Upper lobe of left lung (tissue), 6 donors: Measurements from ENCODE around the gene ARHGAP45. TPM values are rescaled to one million over a fixed set of nuclear protein-coding genes. Genes with fewer than 3 reads are reported as not detected.

Experiments
- ATAC-seq, 2 donors: fragments of 200-7000 bp; cut with Tn5 transposase; one replicate each; pipeline ENCODE4 v1.9.1; 2022; ENCODE audit warnings: mild to moderate bottlenecking in 2 of 2, moderate library complexity in 2 of 2; ENCODE audit not compliant: low FRiP score in 2 of 2
- DNase-seq, 2 donors: peaks; one replicate each; pipeline ENCODE4 v3.0.0-alpha.2; 2019 to 2020
- H3K27ac ChIP-seq, 4 donors: fragments of 200-600 bp; sonication (generic); one replicate each; pipeline ENCODE4 v1.5.1; 2016 to 2019
- H3K27me3 ChIP-seq, 4 donors: fragments of 200-600 bp; sonication (generic); one replicate each; pipeline ENCODE4 v1.5.1; 2017 to 2019
- H3K36me3 ChIP-seq, 4 donors: fragments of 200-600 bp; sonication (generic); one replicate each; pipeline ENCODE4 v1.5.1; 2016 to 2019
- H3K4me1 ChIP-seq, 4 donors: fragments of 200-600 bp; sonication (generic); one replicate each; pipeline ENCODE4 v1.5.1; 2018 to 2019
- H3K4me3 ChIP-seq, 4 donors: fragments of 200-600 bp; sonication (generic); one replicate each; pipeline ENCODE4 v1.5.1; 2017 to 2019; ENCODE audit warnings: mild to moderate bottlenecking in 2 of 4, moderate library complexity in 1 of 4
- H3K9me3 ChIP-seq, 4 donors: fragments of 200-600 bp; sonication (generic); one replicate each; pipeline ENCODE4 v1.5.1; 2018 to 2019
- EP300 ChIP-seq, 4 donors: sonication (generic); formaldehyde crosslinking; IDR thresholded peaks; one replicate each; pipeline ENCODE4 v1.5.1; 2017; ENCODE audit warnings: antibody characterized with exemption in 4 of 4, control low read depth in 2 of 4
- POLR2A ChIP-seq, 4 donors: fragments of 450-650 bp; IDR thresholded peaks; one replicate each; pipeline ENCODE4 v1.5.1; 2016 to 2017; ENCODE audit warnings: antibody characterized with exemption in 4 of 4, mild to moderate bottlenecking in 2 of 4
- POLR2AphosphoS5 ChIP-seq, 2 donors: sonication (generic); formaldehyde crosslinking; IDR thresholded peaks; one replicate each; pipeline ENCODE4 v1.5.1; 2017; ENCODE audit warnings: antibody characterized with exemption in 2 of 2
- WGBS, 2 donors: methylation state at CpG; one replicate each; pipeline ENCODE4 v1.1.5; 2017 to 2018; 5-methylcytosine and 5-hydroxymethylcytosine counted together
- total RNA-seq, 6 donors: library from RNA; depleted of rRNA in 4 of 6; stranded (reverse); fragments of >200 nt in 4 of 6; gene quantifications; one replicate each; pipeline versions ENCODE4 v1.1.0 to v1.2.1, GENCODE V29; 2016 to 2021
- TF ChIP-seq, protein P1 (sequence below), 6 experiments: fragments of 450-650 bp in 4 of 6; fragments of 200-600 bp in 2 of 6; sonication (generic) in 2 of 6; IDR thresholded peaks; one replicate each; pipeline ENCODE4 v1.5.1; 2016 to 2019; ENCODE audit warnings: antibody characterized with exemption in 6 of 6
- donor health status: DM: no; HTN: no; CAD: no; lungs with moderate emphysema.
- donor health status: DM: no; HTN: yes; CAD: no; lungs with severe emphysema.

The ARHGAP45 gene
- total RNA-seq, 6 donors from 2014 or later, result 91.6 to 332 (median 123) TPM

DNA sequence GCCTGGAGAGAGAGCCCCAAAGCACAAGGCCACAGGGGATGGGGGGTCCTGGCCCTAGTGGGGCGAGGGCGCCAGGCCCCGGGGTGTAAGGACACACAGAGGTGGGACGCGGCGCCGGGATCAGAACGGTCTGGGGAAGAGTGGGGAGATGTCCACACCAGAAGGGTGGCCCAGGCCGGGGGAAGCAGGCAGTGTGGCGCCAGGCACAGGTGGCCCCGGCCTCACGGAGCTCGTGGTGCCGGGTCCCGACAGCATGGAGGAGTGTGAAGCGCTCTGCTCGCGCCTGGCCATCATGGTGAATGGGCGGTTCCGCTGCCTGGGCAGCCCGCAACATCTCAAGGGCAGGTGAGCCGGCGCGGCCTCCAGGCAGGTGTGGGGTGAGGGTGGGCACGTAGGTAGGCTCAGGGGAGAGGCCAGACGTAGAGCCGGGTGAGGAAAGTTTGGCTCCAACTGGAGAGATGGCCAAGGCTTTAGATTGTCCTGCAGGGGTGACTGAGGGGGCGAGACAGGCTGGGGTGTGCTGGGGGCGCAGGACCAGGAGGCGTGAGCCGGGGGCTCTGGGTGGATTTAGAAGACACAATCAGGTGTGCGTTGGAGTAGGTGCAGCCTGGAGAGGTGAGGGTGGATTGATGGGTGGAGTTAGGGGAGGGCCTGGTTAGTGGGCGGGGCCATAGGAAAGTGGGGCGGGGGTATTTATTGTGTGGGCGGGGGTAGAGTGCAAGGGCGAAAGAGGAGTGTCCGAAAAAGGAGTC is 2.9 kb upstream of the ARHGAP45 start:
- no peaks in the 10 kb centered on the region for H3K9me3 ChIP-seq
- H3K27ac ChIP-seq, result peak overlapping the region in 1 of 4 donors; percentile 91
- DNase-seq (peak in 1 of 2 donors; percentile 80), ATAC-seq (no peak)
- H3K27me3 ChIP-seq, result peaks cover 0 to 3% (median 0%) of the 10 kb centered on the region in 4 donors
- H3K4me3 ChIP-seq, result peak overlapping the region in 2 of 4 donors; percentile 68 to 75
- H3K4me1 ChIP-seq, result peaks cover 44 to 59% (median 54%) of the 10 kb centered on the region in 4 donors
- TF ChIP-seq POLR2A (IDR thresholded peaks at IDR 0.05) (no peak), POLR2AphosphoS5 (IDR thresholded peaks at IDR 0.05) (no peak), EP300 (IDR thresholded peaks at IDR 0.05) (no peak)
- TF ChIP-seq, protein P1, sequence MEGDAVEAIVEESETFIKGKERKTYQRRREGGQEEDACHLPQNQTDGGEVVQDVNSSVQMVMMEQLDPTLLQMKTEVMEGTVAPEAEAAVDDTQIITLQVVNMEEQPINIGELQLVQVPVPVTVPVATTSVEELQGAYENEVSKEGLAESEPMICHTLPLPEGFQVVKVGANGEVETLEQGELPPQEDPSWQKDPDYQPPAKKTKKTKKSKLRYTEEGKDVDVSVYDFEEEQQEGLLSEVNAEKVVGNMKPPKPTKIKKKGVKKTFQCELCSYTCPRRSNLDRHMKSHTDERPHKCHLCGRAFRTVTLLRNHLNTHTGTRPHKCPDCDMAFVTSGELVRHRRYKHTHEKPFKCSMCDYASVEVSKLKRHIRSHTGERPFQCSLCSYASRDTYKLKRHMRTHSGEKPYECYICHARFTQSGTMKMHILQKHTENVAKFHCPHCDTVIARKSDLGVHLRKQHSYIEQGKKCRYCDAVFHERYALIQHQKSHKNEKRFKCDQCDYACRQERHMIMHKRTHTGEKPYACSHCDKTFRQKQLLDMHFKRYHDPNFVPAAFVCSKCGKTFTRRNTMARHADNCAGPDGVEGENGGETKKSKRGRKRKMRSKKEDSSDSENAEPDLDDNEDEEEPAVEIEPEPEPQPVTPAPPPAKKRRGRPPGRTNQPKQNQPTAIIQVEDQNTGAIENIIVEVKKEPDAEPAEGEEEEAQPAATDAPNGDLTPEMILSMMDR (IDR thresholded peaks at IDR 0.05), result no peak
- WGBS, 2 donors, result 74 to 89% methylated on average over 37 of the region's 37 CpGs
- no peaks in the 10 kb centered on the region for H3K36me3 ChIP-seq

DNA sequence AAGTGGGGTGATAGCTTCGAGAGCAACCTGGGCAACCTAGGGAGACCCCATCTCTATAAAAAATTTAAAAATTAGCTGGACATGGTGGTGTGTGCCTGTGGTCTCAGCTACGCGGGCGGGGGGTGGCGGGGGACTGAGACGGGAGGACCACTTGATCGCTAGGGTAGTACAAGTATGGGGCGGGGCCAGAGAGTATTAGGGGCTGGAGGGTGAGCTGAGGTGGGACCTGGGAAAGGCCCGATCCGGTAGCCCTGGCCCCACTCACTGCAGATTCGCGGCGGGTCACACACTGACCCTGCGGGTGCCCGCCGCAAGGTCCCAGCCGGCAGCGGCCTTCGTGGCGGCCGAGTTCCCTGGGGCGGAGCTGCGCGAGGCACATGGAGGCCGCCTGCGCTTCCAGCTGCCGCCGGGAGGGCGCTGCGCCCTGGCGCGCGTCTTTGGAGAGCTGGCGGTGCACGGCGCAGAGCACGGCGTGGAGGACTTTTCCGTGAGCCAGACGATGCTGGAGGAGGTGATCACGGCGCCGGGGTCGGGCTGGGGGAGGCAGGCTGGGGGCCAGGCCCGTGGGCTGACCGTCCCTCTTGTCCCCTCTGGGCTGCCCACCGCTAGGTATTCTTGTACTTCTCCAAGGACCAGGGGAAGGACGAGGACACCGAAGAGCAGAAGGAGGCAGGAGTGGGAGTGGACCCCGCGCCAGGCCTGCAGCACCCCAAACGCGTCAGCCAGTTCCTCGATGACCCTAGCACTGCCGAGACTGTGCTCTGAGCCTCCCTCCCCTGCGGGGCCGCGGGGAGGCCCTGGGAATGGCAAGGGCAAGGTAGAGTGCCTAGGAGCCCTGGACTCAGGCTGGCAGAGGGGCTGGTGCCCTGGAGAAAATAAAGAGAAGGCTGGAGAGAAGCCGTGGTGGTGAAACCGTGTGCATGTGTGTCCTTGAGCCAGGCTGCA is 2.0 kb upstream of the ARHGAP45 start:
- ATAC-seq (peak; percentile 76 to 83), DNase-seq (peak; percentile 78 to 96)
- Histone ChIP-seq H3K27me3 (peaks cover 0 to 3% (median 0%) of the 10 kb centered on the region in 4 donors), H3K27ac (peak overlapping the region; percentile 80 to 96 (median 90)), H3K9me3 (no peaks in the 10 kb centered on the region), H3K36me3 (no peaks in the 10 kb centered on the region), H3K4me3 (peak overlapping the region in 3 of 4 donors; percentile 13 to 75 (median 68)), H3K4me1 (peaks cover 50 to 67% (median 62%) of the 10 kb centered on the region in 4 donors)
- TF ChIP-seq POLR2AphosphoS5 (IDR thresholded peaks at IDR 0.05) (peak; percentile 15 to 34), EP300 (IDR thresholded peaks at IDR 0.05) (no peak)
- TF ChIP-seq, protein P1 (IDR thresholded peaks at IDR 0.05), result peak; percentile 94 to 99 (median 96)
- 21 to 25% methylated on average over 13 to 26 of the region's 60 CpGs for WGBS, 2 donors

DNA sequence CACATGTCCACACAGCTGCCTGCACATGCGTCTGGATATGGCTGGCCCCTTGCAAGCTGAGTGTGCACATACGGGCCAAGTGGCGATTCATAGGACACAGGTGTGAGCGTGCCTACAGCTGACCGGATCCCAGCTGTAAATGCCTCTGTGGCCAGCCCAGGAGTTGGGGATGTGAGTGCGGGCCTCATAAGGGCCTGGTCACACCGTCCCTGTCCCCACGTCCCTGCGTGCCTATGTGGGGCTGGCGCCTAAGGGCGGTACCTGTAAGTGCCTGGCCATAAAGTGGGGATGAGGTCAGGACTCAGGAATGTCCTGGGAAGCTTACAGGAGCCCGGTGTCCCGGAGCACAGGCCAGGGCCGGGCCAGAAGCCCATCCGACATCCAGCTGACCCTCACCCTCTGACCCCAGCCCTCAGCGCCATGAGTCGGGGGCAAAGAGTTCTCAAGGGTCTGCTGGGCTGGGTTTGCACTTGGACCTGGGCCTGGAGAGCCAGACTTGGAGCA is 1.3 kb upstream of the ARHGAP45 start:
- Histone ChIP-seq H3K4me1 (peaks cover 56 to 75% (median 68%) of the 10 kb centered on the region in 4 donors), H3K27me3 (peaks cover 0 to 4% (median 0%) of the 10 kb centered on the region in 4 donors), H3K4me3 (peak overlapping the region in 3 of 4 donors; percentile 57 to 75 (median 68)), H3K27ac (peak overlapping the region; percentile 80 to 96 (median 90)), H3K9me3 (no peaks in the 10 kb centered on the region), H3K36me3 (peaks cover 0 to 3% (median 1%) of the 10 kb centered on the region in 4 donors)
- ATAC-seq (peak; percentile 1 to 82), DNase-seq (peak; percentile 79 to 83)
- 46 to 60% methylated on average over 1 to 11 of the region's 17 CpGs for WGBS, 2 donors
- TF ChIP-seq, protein P1 (IDR thresholded peaks at IDR 0.05), result no peak
- TF ChIP-seq POLR2AphosphoS5 (IDR thresholded peaks at IDR 0.05) (no peak), EP300 (IDR thresholded peaks at IDR 0.05) (no peak), POLR2A (IDR thresholded peaks at IDR 0.05) (no peak)

DNA sequence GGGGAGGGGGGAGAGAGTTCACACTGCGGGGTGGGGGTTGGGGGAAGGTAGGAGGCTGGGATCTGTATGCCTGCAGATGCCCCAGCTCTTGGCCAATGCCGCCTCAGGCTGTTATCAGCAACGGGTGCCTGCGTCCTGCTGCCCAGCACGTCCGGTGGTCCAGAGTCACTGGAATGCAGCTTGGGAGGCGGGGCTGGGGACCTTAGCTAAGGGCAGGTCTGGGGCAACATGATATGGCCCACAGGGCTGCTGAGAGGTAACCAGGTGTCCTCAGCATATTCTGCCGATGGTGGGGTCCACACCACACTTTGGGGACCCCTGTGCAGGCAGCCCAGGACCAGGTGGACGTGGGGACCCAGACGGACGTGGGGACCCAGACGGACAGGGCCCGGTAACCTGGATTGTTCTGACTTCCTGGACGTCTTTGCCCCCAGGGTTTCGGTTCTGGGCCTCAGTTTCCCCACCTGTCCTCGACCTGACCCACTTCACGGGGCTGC is 668 bp upstream of the ARHGAP45 start:
- Histone ChIP-seq H3K36me3 (peaks cover 0 to 7% (median 3%) of the 10 kb centered on the region in 4 donors), H3K27ac (peak overlapping the region; percentile 80 to 96 (median 90)), H3K27me3 (peaks cover 0 to 9% (median 0%) of the 10 kb centered on the region in 4 donors), H3K4me1 (peaks cover 61 to 81% (median 72%) of the 10 kb centered on the region in 4 donors), H3K9me3 (no peaks in the 10 kb centered on the region), H3K4me3 (peak overlapping the region; percentile 31 to 75 (median 62))
- peak in 1 of 2 donors; percentile 68 for DNase-seq
- TF ChIP-seq, protein P1 (IDR thresholded peaks at IDR 0.05), result no peak
- TF ChIP-seq POLR2AphosphoS5 (IDR thresholded peaks at IDR 0.05) (no peak), EP300 (IDR thresholded peaks at IDR 0.05) (no peak), POLR2A (IDR thresholded peaks at IDR 0.05) (no peak)
- no peak for ATAC-seq
- WGBS, 2 donors, result 31% methylated on average over 13 of the region's 17 CpGs; no CpG with 5 or more reads in 1 of the 2 donors
